Subcutaneous adipose tissue (tissue), 4 donors: ENCODE measurements around the gene MPP3. TPM values are rescaled to one million over a fixed set of nuclear protein-coding genes. Genes with fewer than 3 reads are reported as not detected.

Experiments used
- total RNA-seq, 4 donors: library from RNA; depleted of rRNA; stranded (reverse); fragments of >200 nt; gene quantifications; one replicate each; pipeline ENCODE4 v1.1.0, GENCODE V29; 2016
- TF ChIP-seq, protein P1 (sequence below): fragments of 450-650 bp; IDR thresholded peaks from one replicate; pipeline ENCODE4 v1.5.1; 2016; ENCODE audit warnings: low read depth, mild to moderate bottlenecking, control low read depth, antibody characterized with exemption, moderate library complexity

The MPP3 gene
- total RNA-seq = 100 to 1,000 TPM in 1 of 4 donors, 10 to 100 TPM in 2, 1 to 10 TPM in 1; 9.0 to 122 (median 25.2) TPM

GRCh38 chr17:43832976-43833829 is at the start of gene MPP3:
TSS of gene MPP3 (minus strand) at chr17:43833146. CDS start at chr17:43831906, 1,240 bp downstream.
- TF ChIP-seq, protein P1, sequence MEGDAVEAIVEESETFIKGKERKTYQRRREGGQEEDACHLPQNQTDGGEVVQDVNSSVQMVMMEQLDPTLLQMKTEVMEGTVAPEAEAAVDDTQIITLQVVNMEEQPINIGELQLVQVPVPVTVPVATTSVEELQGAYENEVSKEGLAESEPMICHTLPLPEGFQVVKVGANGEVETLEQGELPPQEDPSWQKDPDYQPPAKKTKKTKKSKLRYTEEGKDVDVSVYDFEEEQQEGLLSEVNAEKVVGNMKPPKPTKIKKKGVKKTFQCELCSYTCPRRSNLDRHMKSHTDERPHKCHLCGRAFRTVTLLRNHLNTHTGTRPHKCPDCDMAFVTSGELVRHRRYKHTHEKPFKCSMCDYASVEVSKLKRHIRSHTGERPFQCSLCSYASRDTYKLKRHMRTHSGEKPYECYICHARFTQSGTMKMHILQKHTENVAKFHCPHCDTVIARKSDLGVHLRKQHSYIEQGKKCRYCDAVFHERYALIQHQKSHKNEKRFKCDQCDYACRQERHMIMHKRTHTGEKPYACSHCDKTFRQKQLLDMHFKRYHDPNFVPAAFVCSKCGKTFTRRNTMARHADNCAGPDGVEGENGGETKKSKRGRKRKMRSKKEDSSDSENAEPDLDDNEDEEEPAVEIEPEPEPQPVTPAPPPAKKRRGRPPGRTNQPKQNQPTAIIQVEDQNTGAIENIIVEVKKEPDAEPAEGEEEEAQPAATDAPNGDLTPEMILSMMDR = no peak

DNA sequence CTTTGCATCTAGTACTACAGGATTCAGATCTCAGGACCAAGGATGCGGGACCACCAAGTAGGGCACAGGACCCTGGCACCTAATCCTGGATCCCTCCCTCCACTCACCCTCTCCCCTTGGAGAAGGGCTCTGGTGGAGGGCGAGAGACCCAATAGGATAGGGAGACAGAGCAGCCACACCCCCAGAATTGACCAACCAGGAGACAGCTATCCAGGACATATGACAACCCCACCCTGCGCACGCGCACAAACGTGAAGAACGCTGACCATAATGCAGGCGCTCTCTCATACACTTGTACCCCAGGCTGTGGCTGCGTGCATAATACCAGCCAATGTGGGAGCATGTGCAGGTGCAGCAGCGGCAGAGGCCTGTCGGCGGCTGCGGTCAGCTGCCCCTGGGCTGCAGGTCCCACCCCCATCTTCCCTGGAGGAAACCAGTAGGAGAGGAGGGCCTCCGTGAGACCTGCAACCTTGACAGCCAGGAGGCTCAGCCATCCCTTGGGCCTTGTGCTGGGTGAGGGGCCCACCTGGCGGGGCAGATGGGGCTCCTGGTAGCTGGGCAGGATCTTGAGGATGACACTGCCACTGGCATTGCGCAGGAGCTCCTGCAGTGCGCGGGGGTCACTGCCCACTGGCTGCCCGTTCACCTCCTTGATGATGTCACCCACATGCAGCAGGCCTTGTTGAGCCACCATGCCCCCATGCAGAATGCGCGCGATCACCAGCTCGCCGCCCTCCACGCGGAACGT is 49.0 kb upstream of the MPP3 start:
- TF ChIP-seq, protein P1 = no peak

- TF ChIP-seq, protein P1 = no peak
Observed at GRCh38 chr17:43881181-43881580, 48.2 kb upstream of the MPP3 start.

DNA sequence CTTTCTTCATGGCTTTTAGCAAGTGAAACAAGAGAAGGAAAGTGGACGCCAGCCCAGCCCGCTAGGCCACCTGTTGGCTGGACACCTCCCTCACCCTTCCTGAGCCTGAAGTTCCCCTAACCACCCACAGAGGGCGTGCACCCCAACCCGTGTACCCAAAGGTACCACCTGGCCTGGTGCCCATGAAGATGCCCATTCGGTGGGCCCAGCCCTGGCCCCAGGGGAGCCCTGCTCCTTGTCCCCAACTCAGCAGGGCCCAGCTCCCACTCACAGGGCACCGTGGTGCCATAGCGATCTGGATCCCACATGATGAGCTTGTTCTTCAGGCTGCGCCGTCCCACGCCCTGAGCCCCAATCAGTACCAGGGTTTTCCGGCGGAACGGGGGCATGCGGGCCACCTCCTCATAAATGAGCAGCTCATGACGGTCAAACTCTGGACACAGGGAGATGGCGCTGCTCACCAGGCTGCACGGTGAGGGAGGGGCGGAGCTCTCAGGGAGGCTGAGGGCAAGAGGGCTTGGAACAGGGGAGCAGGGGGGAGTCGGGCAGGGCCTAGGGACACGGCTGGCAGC is 47.6 kb upstream of the MPP3 start:
- TF ChIP-seq, protein P1 = no peak

- TF ChIP-seq, protein P1 = no peak
Observed at GRCh38 chr17:43879723-43880419, 46.9 kb upstream of the MPP3 start.

- TF ChIP-seq, protein P1 = no peak
Observed at GRCh38 chr17:43878260-43879175, 45.6 kb upstream of the MPP3 start.
